Activated CD8-positive, alpha-beta memory T cell treated with anti-CD3 and anti-CD28 coated beads, Interleukin-2, amount 50 U/mL, for 48 hours (primary cell): ENCODE results near the gene HERC4.
"Not testable (repeated sequence)": the region's sequence is repeated elsewhere in the genome, so short reads cannot be mapped to it uniquely, and the experiment has no call there.

ENCODE experiments used
- DNase-seq: peaks from one replicate; pipeline ENCODE4 v3.0.0-alpha.2; 2020

The HERC4 gene

DNA sequence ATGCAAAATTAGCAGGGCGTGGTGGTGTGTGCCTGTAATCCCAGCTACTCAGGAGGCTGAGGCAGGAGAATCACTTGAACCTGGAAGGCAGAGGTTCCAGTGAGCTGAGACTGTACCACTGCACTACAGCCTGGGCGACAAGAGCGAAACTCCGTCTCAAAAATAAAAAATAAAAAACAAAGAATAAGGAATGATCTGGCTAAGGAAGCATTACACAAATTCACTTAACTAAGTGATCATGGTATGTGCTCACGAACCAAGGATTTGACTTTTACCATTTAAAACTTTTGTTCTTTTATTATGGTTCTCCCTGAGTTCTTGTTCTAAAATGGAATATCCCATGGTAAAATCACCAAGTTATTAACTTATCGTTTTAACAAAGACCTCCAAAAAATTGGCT lies 119.5 kb downstream of the HERC4 start:
- no peak for DNase-seq

DNA sequence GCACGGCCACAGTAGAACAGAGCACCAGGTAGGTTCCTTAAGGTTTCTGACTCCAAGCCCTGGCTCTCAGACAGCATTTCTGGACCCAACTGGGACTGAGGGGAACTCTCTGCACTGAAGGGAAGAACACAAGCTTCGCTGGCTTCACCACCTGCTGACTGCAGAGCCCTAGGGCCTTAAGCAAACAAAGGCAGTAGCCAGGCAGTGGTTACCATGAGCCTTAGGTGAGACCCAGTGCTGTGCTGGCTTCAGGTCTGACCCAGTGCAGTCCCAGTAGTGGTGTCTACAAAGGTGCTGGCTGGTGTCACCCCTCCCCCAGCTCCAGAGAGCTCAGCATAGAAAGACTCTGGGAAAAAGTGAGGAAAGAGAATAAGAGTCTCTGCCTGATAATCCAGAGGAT lies 131.2 kb downstream of the HERC4 start:
- DNase-seq = no peak

DNA sequence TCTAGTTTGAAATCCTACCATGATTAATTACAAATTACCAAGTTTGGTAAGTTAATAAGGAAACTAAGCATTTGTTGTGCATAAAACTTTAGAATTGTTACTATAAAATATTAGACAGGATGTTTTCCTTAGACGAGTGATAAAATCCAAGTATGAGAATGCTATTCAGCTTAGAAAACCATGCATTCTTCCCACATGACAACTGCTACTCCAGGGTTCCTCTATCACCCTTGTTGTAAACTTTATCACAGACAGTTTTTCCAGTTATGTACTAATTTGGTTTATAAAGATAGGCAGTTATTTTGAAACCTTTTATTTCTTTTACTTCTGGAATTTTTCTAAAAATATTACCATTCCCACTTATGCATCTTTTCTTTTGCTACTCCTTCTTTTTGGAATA lies 138.7 kb downstream of the HERC4 start:
- no peak for DNase-seq

DNA sequence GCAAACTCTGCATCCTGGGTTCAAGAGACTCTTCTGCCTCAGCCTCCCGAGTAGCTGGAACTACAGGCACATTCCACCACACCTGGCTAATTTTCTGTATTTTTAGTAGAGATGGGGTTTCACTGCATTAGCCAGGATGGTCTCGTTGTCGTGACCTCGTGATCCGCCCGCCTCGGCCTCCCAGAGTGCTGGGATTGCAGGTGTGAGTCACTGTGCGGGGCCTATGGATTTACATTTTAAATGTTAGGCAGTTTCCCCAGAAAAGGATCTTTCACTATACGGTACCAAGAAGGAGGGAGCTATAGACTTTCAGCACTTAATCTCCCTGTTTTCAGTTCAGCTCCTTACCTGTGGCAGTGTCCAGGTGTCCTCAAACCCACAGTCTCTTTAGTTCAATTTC lies 139.9 kb downstream of the HERC4 start:
- no peak for DNase-seq

DNA sequence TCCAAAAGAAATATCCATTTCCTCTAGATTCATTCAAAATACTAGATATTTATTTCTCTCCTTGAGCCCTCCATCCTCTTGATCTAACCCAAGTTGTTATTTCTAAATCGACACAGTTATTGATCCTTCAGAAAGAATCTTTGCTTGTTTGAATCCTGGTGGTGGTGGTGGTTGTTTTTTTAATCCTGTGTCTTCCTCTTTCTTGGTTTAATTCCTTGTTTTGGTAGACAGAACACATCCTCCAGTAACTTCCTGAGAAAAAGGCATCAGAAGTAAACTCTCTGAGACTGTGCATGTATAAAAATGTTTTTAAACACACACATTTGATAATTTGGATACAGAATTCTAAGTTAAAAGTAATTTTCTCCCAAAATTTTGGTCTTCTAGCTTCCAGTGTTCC lies 140.7 kb downstream of the HERC4 start:
- DNase-seq = no peak

DNA sequence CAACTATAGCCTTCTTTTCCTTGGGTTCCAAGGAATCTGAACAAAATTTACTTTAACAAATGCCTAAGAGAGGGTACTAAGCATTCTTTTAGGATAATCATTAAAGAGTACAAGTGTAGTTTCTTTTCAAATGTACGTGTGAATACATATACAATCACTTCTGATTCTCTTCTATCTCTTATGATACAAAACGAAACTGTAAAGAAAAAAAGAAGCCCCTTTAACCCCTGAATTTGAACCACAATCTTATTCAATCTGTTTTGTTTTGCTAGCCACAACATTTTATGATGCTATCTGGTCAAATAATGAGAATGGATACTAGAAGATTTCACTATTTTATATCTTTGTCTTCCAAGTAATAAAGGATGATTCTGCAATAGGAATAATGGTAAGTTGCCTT lies 141.9 kb downstream of the HERC4 start:
- no peak for DNase-seq

DNA sequence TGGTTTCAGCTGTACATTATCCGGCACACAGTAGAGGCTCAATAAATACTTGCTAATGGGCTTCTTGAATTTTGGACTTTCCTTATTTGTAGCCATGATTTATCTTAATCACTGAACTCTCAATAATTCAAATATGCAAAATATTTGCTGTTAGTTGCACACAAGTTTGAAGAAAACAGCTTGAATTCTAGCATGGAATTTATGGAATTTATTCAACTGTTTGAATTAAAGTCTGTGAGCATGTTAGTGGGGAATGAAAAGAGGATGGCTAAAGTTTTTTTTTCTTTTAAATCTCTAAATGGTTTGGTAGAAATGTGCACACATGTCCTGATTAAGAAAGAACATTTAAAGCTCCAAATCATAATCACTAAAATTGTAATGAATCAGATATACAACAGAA lies 148.1 kb downstream of the HERC4 start:
- no peak for DNase-seq

DNA sequence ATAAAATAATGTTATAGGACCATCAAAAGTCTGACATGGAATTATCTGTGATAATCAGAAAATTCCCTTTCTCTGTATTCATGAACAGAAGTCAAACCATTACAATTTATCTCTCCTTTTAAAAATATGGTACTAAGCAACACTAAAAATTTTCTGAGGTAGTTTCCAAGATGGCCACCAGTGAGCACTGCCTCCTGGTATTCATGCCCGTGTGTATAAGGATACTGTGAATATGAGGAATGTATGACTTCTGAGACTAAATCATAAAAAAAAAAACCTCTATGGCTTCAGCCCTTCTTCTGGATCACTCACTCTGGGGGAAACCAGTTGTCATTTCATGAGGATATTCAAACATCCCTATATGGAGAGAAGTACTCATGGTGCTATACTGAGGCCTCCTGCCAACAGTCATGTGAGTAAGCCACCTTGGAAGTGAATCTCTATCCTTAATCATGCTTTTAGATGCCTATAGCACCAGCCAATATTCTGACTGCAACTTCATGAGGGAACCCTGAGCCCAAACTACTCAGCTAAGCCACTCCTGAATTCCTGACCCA lies 149.6 kb downstream of the HERC4 start:
- DNase-seq = no peak

DNA sequence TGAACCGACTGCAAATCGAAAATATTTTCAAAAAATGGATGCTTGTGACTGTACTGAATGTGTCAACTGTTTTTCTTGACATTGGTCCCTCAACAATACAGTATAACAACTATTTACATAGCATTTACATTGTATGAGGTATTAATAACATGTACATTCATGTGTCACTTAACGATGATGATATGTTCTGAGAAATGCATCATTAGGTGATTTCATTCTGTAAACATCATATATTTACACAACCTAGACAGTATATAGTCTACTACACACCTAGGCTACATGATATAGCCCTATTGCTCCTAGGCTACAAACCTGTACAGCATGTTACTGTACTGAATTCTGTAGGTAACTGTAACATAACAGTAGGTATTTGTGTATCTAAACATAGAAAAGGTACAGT lies 150.9 kb downstream of the HERC4 start:
- no peak for DNase-seq

DNA sequence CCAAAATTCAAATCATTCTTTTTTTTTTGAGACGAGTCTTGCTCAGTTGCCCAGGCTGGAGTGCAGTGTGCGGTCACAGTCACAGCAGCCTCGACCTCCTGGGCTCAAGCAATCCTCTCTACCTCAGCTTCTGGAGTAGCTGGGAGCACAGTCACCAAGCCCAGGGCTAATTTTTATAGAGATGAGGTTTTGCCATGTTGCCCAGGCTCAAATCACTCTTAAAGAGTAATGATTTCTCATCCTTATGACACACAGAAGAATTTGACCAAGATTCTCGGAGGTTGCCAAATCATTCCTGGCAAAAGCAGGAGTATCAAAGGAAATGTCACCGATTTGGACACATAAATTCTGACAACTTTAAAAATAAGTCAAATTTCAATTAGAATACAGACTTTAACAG lies 151.5 kb downstream of the HERC4 start:
- DNase-seq = no peak

DNA sequence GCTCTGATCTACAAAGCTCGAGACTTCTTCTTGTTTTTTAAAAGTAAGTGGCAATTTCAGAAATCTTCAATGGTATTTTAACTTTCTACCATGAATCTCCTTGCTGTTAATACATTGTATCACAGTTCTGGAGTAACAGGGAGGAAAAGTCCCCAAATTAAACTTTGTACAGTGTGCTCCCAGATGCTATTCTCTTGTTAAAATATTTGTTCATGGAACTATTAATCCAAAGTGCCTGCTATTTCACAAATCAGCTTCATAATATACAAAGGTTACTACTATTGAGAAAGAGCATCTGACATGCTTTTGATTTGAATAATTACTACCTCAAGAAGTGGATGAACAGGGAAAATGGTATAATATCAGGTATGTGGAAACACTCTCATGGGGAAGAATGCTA lies 154.0 kb downstream of the HERC4 start:
- DNase-seq = no peak

DNA sequence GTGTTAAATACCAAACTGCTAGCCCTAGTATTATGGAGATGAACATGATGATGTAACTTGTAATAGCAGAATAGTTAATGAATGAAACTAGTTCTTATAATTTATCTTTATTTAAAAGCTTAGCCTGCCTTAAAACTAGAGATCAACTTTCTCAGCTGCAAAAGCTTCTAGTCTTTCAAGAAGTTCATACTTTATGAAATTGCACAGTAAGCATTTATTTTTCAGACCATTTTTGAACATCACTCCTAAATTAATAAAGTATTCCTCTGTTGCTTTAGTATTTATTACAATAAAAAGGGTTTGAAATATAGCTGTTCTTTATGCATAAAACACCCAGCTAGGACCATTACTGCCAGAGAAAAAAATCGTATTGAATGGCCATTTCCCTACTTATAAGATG lies 157.4 kb downstream of the HERC4 start:
- no peak for DNase-seq

DNA sequence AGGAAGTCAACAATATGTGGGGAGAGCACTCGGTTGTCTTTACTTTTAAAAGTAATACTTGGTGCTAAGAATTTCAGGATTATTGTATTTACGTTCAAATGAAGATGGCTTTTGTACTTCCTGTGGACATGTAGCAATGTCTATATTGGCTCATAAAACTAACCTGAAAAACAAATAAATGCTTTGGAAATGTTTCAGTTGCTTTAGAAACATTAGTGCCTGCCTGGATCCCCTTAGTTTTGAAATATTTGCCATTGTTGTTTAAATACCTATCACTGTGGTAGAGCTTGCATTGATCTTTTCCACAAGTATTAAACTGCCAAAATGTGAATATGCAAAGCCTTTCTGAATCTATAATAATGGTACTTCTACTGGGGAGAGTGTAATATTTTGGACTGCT lies 157.9 kb downstream of the HERC4 start:
- DNase-seq = no peak

DNA sequence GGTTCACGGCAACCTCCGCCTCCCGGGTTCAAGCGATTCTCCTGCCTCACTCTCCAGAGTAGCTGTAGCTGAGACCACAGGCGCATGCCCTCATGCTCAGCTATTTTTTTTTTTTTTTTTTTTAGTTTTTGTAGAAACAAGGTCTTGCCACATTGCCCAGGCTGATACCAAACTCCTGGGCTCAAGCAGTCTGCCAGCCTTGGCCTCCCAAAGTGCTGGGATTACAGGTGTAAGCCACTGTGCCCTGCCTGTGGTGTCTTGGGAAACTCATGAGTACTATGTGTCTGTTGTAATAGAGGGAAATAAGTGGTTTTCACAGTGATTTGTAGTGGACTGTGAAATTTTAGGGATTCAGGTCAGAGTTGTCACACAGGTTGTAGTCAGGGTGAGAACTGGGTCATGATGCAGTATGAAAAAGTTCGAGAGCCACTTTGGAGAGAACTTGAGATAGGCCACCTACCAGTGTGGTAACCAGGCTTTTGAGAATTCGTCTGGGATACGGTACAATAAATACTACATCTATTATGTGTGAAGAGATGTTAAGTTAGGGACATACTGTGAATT lies 160.2 kb downstream of the HERC4 start:
- no peak for DNase-seq

DNA sequence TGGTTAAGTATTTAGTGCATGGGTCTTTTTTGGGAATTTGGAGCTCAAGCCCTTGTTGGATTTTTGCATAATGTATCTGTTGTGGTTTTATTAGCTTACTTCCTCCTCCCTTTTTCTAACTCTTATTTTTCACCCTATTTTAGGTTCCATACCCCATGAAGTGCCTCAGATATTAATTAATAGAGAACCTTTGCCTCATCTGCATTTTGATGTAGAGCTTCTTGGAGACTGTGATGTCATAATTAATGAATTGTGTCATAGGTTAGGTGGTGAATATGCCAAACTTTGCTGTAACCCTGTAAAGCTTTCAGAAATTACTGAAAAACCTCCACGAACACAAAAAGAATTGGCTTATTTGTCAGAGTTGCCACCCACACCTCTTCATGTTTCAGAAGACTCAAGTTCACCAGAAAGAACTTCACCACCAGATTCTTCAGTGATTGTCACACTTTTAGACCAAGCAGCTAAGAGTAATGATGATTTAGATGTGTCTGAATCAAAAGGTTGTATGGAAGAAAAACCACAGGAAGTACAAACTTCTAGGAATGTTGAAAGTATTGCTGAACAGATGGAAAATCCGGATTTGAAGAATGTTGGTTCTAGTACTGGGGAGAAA lies 162.6 kb downstream of the HERC4 start:
- DNase-seq = no peak

DNA sequence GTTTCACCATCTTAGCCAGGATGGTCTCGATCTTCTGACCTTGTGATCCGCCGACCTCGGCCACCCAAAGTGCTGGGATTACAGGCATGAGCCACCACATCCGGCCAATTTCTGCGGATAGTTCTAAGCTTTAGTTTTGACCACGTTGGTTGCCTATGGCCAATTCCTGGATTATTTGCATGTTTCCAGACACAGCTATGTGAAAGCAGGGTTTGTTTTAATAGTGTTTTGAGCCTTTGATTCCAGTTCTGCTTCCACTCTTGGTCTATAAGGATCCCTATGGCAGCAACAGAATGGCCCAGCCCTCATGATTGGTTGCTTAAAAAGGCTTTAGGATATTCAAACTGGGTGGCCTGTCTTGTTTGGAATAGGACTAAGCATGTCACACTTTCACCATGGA lies 171.5 kb downstream of the HERC4 start:
- no peak for DNase-seq

DNA sequence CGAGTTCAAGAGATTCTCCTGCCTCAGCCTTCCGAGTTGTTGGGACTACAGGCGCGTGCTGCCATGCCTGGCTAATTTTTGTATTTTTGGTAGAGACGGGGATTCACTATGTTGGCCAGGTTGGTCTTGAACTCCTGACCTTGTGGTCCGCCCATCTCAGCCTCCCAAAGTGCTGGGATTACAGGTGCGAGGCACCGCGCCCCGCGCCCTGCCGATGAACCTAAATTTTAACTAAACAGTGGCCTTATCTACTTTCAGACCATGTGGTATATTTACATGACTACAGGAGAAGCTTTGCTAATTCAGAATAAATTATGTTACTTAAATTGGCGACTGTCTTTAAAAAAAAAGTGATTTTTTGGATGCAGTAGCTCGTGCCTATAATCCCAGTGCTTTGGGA lies 181.4 kb downstream of the HERC4 start:
- DNase-seq = no peak

DNA sequence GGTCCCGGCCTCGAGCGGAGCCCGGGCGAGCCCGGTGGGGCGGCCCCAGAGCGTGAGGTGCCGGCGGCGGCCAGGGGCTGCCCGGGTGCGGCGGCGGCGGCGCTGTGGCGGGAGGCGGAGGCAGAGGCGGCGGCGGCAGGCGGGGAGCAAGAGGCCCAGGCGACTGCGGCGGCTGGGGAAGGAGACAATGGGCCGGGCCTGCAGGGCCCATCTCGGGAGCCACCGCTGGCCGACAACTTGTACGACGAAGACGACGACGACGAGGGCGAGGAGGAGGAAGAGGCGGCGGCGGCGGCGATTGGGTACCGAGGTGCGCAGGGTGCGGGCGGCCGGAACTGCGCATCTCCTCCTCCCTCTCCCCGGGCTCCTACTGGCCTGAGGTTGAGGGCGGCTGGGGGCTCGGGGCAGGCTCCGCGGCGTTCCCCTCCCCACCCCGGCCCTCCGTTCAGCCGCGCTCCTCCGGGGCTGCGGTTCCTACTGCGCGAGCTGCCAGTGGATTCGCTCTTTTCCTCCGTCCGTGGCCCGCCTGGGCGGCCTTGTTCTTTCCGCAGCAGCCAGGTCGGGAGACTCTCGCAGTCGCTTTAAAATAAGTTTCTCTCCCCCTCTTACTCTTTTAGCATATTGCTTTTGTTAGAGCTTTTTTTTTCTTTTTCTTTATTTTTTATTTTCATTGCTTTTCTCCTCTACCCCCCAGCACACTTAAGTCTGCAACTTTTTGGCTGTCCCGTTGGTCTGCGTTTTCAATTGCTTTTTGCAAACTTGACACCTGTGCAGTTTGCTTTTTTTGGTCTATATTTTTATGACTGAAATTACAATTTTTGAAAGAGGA lies 190.0 kb downstream of the HERC4 start:
- peak; percentile 89 for DNase-seq

DNA sequence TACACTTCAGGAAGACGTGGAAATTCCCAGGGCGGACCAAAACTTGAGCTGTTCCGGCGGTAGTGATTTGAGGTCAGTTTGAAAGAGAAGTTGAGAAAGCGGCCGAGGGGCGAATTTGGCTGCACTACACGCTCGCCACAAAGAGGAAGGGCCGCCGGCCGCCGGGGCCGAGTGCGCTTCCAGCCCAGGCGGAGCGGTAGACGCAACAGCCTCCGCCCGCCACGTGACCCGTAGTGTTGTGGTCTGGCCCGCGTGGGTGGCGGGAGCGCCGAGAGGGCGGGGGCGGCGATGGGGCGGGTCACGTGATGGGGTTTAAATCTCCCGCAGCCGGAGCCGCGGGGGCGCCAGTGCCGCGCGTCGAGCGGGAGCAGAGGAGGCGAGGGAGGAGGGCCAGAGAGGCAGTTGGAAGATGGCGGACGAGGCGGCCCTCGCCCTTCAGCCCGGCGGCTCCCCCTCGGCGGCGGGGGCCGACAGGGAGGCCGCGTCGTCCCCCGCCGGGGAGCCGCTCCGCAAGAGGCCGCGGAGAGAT lies 190.7 kb downstream of the HERC4 start, which contains the start of gene SIRT1:
Gene SIRT1, plus strand, starts transcription at position 344 of the 529 bp plus-strand sequence. Its CDS starts 66 bp downstream, at position 410.
- peak; percentile 95 for DNase-seq

DNA sequence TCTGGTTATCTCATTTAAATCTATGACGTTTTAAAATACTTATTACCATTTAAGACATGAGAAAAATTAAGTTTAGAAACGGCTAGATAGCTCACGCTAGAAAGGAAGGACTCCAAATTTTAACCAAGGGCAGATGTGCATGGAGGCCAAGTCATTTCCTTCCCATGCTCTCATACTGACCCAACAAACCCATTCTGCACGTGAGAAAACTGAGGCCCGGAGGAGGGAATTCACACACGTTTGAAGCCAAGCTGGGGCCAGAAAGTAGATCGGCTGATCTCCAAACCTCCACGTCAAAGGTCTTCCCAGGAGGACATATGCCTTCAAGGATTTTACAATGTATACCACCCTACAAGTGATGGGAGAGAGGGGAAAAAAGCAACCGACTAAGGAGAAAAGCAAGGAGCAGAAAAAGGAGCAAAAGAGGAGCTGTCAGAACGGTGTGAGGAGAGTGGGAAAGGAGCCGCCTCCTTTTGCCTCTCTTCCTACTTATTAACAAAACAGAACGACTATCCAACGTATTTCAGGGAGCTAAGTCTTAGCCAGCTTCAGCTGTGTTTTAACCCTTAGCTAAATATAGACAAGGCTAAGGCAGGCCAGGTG lies 191.3 kb downstream of the HERC4 start:
- no peak for DNase-seq

DNA sequence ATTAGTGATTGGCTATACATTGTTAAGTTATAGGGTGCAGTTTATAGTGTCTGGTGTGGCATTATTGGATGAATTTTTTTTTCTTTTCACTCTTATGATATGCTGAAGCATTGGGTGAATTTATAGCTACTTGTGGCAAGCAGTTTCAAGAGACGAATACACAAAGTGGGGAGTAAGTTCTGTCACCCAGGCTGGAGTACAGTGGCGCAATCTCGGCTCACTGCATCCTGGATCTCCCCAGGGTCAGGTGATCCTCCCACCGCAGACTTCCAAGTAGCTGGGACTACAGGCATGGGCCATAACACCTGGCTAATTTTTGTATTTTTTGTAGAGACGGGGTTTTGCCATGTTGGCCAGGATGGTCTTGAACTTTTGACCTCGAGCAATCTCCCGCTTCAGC lies 196.9 kb downstream of the HERC4 start:
- DNase-seq = no peak

DNA sequence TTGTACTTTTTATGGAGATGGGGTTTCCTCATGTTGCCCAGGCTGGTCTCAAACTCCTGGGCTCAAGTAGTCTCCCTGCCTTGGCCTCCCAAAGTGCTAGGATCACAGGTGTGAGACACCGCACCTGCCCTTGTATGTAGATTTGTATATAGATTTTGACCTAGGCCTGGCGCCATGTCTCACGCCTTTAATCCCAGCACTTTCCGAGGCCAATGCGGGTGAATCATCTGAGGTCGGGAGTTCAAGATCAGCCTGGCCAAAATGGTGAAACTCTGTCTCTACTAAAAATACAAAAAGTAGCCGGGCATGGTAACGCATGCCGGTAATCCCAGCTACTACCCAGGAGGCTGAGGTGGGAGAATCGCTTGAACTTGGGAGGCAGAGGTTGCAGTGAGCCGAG lies 197.7 kb downstream of the HERC4 start:
- DNase-seq = not testable (repeated sequence)
